GM21390 (cell line): ENCODE measurements around the gene SLCO1B3.

Source experiments
- ATAC-seq: cut with Tn5 transposase; IDR thresholded peaks from one replicate; pipeline ENCODE4 v1.9.1; 2021; ENCODE audit not compliant: unreplicated experiment

Gene SLCO1B3

DNA sequence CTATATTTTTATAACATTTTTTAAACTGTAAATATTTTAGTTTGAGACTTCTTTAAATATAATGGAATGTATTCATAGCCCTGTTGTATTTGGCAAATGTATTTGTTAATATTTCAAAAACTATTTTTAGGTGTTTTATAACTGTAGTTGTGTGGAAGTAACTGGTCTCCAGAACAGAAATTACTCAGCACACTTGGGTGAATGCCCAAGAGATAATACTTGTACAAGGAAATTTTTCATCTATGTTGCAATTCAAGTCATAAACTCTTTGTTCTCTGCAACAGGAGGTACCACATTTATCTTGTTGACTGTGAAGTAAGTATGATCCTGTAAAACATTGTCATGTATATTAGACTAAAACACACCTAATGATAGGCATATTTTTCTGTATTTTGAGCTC, 72.8 kb downstream of the SLCO1B3 start:
- ATAC-seq = no peak

DNA sequence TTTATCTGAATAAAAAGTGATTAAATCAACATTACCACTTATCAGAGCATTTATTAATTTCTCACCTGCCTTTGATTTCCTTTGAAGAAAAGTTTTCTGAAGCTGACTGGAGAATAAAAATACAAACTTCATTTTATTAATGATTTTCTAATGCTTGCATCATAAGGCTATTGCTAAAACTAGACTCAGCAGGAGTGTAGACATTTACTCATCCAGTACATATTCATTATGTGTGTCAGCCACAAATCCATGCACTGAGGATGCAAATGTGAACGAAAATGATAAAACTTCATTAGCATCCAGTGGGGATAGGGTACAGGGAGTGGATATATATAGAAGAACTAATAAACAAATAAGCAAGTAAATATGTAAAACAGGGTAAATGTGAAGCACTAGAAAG, 74.6 kb downstream of the SLCO1B3 start:
- ATAC-seq = no peak

DNA sequence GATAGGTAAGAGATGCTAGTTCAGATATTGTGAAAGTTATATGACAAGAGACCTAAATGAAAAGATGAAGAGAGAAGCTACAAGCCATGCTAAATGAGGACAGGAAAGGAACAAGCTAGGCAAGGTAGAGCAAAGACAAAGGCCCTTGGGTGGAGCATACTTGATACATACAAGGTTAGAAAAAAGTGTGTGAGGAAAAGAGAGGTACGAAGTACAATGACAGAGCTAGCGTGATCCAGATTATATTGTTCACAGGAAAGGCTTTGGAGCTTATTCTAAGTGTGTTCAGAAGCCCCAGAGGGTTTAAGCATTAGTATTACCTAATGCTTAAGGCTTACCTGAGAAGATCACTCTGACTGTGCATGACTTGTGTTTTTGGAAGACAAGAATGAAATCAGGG, 75.0 kb downstream of the SLCO1B3 start:
- ATAC-seq = no peak

DNA sequence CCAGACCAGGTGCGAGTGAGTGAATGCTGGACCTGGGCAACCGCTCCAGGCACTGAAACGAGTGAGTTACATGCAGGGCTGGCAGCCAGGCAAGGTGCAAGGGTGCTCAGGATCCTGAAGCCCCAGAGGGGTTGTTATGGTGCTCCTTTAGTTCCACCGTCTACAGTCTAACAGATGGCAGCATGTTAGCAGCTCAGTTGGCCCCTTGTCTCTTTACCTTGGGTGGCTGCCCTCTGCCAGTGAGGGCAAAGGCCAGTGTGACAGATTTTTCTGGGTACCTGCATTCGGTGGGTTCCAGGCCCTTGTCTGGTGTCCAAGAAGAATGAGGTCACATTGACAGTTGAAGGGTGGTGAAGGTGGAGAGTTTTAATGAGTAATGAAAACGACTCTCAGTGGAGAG, 106.8 kb downstream of the SLCO1B3 start:
- ATAC-seq = no peak

DNA sequence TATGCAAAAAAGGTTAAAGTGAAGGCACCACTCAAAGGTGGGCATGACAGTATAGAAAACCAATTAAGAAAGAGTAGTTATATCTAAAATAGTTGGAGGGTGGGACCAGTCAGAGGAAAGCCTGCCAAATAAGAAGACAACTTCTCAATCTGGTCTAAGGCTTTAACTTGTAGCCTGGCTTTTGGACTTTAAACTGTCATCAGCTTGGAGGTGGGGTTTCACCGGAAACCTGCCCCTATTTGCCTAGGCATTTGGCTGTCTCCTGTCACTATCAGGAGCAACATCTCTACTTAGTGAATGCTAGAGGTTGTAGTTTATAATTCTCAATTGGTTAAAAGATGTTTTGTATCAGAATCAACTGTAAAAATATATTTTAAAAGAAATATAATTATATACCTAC, 107.3 kb downstream of the SLCO1B3 start:
- ATAC-seq = no peak

DNA sequence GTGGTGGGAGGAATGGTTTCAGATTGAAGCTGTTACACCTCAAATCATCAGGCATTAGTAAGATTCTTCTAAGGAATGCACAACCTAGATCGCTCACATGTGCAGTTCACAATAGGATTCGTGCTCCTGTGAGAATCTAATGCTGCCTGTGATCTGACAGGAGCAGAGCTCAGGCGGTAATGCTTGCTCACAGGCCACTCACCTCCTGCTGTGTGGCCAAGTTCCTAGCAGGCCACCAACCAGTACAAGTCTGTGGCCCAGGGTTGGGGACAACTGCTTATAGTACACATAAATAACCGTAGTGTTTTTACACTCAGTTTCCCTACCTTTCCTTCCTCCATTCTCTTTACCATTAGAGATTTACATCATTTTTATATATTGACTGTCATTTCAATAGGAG, 121.4 kb downstream of the SLCO1B3 start:
- no peak for ATAC-seq

DNA sequence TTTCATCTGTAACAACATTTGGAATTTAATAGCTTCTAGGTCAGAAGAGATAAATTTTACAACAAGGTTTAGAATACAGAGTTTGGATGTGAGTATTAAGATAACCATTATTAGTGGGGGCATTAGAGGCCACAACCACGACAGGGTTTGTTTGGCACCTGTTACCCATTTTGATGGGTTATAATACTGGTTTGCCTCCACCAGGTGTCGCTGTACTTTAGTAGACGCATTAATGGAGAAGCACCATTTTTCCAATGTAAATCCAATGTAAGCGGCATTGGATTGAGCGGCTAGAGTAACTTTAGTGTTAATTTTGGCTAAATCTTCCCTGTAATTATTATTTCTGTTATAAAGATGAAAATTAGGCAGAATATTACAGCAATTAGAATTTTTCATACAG, 136.2 kb downstream of the SLCO1B3 start:
- ATAC-seq = peak; percentile 61

DNA sequence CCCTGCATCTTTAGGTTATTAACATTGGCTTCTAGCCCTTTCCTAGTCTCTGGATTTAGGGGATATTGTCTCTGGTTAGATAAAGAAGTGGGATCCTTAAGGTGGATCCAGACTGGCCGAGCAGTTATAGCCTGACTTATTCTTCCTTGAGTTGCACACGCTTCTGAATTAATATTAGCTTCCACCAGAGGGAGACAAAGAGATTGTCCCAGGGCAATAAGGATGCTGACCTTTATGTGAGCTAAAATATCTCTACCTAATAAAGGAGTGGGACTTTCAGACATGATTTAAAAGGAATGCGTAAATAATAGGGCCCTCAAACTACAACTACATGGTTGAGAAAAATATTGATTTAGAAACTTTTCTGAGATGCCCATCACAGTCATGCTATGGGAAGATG, 139.7 kb downstream of the SLCO1B3 start:
- ATAC-seq = peak; percentile 94

DNA sequence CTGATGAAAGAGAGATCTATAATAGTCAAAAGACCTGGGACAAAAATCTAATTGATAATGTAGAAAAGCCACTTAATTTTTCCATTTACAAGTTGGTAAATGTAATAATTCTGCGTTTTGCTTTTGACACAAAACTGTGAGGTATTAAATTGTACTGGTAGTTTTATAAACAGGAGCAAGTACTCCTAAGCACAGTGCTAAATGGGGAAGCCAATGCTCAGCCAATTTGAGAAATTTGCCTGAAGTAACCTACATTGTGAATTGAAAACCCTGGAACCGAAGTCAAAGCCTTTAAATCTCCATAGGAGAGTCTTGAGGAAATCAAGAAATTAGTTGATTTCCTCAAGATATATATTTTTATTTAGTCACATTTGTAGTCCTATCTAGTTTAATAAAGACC, 152.8 kb downstream of the SLCO1B3 start:
- ATAC-seq = no peak

DNA sequence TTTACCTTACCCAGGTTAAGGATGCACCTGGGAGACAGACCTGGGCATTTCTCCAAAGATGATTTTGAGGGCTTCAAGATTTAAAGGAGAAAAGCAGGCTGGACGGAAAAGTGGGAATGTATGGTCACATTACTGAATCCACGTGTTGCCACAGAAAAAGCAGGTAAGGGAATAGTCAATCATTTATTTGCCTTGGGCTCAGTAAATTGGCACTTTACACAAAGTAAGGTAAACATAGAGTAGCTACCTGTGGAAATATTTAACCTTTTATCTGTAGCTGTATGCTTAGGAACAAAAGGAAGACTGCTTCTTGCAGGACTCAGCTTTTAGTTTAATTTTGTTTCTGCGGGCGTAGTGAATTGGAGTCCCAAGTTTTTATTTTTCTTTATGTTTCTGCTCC, 153.3 kb downstream of the SLCO1B3 start:
- no peak for ATAC-seq
